Spleen (tissue), 7 donors: ENCODE results near the gene TSC22D2.

Experiments used
- CTCF ChIP-seq, 11 experiments: fragments of 200-600 bp in 7 of 11; fragments of 450-650 bp in 4 of 11; sonication (generic) in 4 of 11; IDR thresholded peaks in 8 of 11; conservative IDR thresholded peaks in 3 of 11; 1 replicate in 7 of 11; 2 replicates in 4 of 11; pipeline versions ENCODE4 v1.4.0 to v1.8.0; 2016 to 2021; ENCODE audit warnings: antibody characterized with exemption in 11 of 11, inconsistent platforms in 4 of 11, mild to moderate bottlenecking in 1 of 11
- POLR2A ChIP-seq, 3 donors: fragments of 450-650 bp; IDR thresholded peaks; one replicate each; pipeline ENCODE4 v1.5.1; 2017; ENCODE audit warnings: antibody characterized with exemption in 3 of 3, mild to moderate bottlenecking in 1 of 3
- donor health status: DM: no; HTN: no; CAD: no; lungs with moderate emphysema.
- donor health status: DM: no; HTN: no; CAD: no.
- donor health status: DM: no; HTN: no; CAD: no.

- TF ChIP-seq CTCF (IDR thresholded peaks at IDR 0.05 in 8 of 11, conservative IDR thresholded peaks at IDR 0.05 in 3 of 11) (no peak), POLR2A (IDR thresholded peaks at IDR 0.05) (no peak)
These were observed 21.9 kb downstream of the TSC22D2 start for GRCh38 chr3:150429767-150430671.
